ENCODE measurements around the gene CAPRIN2.

DNA sequence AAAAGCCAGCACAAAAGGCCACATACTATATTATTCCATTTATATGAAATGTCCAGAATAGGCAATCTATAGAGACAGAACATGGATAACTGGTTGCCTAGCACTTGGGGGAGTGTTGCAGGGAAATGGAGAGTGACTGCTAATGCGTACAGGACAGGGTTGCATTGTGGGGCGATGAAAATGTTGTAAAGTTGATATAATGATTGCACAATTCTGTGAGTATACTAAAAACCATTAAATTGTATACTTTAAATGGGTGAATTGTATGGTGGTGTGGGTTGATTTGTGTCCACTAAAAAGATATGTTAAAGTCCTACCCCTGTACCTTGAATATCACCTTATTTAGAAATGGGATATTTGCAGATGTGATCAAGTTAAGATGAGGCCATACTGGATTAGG is 7.0 kb upstream of the CAPRIN2 start:
- TF ChIP-seq POLR2A (IDR thresholded peaks at IDR 0.05; ENCODE audit: low read depth, low read length) = no peak
- no peak for TF ChIP-seq POLR2AphosphoS5 (IDR thresholded peaks at IDR 0.05; ENCODE audit: low read depth, low read length)

Measured in GM12891 (cell line).